NT2/D1 (cell line): Measurements from ENCODE around the gene METAP2.
"Not testable (repeated sequence)": the region's sequence is repeated elsewhere in the genome, so short reads cannot be mapped to it uniquely, and the experiment has no call there.

ENCODE experiments used
- YY1 ChIP-seq: IDR thresholded peaks from 2 replicates; pipeline ENCODE4 v1.6.1; 2011; ENCODE audit not compliant: insufficient read length, insufficient read depth
- ZNF274 ChIP-seq: IDR thresholded peaks from 2 replicates; pipeline ENCODE4 v1.6.1; 2011; ENCODE audit warnings: mild to moderate bottlenecking, low read depth, low read length

DNA sequence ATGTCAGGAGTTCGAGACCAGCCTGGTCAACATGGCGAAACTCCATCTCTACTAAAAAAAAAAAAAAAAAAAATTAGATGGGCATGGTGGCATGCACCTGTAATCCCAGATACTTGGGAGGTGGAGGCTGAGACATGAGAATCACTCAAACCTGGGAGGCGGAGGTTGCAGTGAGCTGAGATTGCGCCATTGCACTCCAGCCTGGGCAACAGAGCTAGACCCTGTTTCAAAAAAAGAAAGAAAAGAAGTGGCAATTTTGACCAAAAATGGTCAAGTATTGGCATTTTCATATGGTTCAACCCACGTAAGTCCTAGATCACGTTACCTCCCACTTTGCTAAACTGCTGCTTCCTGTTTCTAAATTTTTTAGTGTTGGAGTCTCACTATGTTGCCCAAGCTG is 8.6 kb downstream of the METAP2 start:
- TF ChIP-seq YY1, ZNF274: not testable (repeated sequence)
